B cell (primary cell): ENCODE data around the gene ERICH6. TPM values are rescaled to one million over a fixed set of nuclear protein-coding genes. Genes with fewer than 3 reads are reported as not detected.

Source experiments
- ATAC-seq: fragments of 200-7000 bp; cut with Tn5 transposase; one replicate; pipeline ENCODE4 v1.10.0; 2021; ENCODE audit warnings: low read depth, mild to moderate bottlenecking, moderate number of reproducible peaks, moderate library complexity
- CTCF ChIA-PET: fragments of 350-600 bp; sonication (Branson Sonifier 250); formaldehyde crosslinking; loops from one replicate; lab custom pipeline; 2021; ENCODE audit warnings: antibody characterized with exemption, inconsistent platforms; lab: Charles Lee
- POLR2A ChIA-PET: fragments of 350-600 bp; sonication (Branson Sonifier 250); formaldehyde crosslinking; loops from one replicate; lab custom pipeline; 2021; ENCODE audit warnings: antibody characterized with exemption; lab: Charles Lee
- DNase-seq: peaks from one replicate; pipeline ENCODE4 v3.0.0; 2013
- H2AFZ ChIP-seq: 2 replicates; pipeline ENCODE4 v1.6.1; 2012; ENCODE audit warnings: mild to moderate bottlenecking, low read depth, low read length; ENCODE audit not compliant: insufficient read depth, poor library complexity, severe bottlenecking
- H3K27ac ChIP-seq, 2 donors: 1 replicate in 1 of 2; 2 replicates in 1 of 2; pipeline ENCODE4 v1.5.1; 2012 to 2013; ENCODE audit warnings: low read length in 2 of 2, mild to moderate bottlenecking in 2 of 2, moderate library complexity in 1 of 2
- H3K27me3 ChIP-seq, 4 experiments: fragments of 200-600 bp in 1 of 4; sonication (generic) in 1 of 4; replicated peaks in 1 of 4; 1 replicate in 2 of 4; 2 replicates in 2 of 4; pipeline versions ENCODE4 v1.6.1 to v1.7.0; 2013 to 2016; ENCODE audit warnings: low read length in 3 of 4, mild to moderate bottlenecking in 2 of 4, mixed read lengths in 1 of 4, moderate library complexity in 1 of 4; ENCODE audit not compliant: insufficient read depth in 4 of 4, control insufficient read depth in 3 of 4; ENCODE audit errors: control extremely low read depth in 1 of 4
- H3K36me3 ChIP-seq, 2 experiments: replicated peaks in 1 of 2; 1 replicate in 1 of 2; 2 replicates in 1 of 2; pipeline versions ENCODE4 v1.6.1 to v1.7.1; 2013; ENCODE audit warnings: low read length in 1 of 2; ENCODE audit not compliant: insufficient read depth in 2 of 2, control insufficient read depth in 1 of 2; ENCODE audit errors: control extremely low read depth in 1 of 2, extremely low read depth in 1 of 2
- H3K4me1 ChIP-seq, 2 donors: fragments of 200-600 bp in 1 of 2; sonication (generic) in 1 of 2; 1 replicate in 1 of 2; 2 replicates in 1 of 2; pipeline versions ENCODE4 v1.5.1 to v1.6.1; 2013 to 2017; ENCODE audit warnings: low read length in 2 of 2; ENCODE audit not compliant: control insufficient read depth in 2 of 2, insufficient read depth in 2 of 2
- H3K4me2 ChIP-seq: replicated peaks from 2 replicates; pipeline ENCODE3; 2012; ENCODE audit warnings: mild to moderate bottlenecking, low read depth, low read length; ENCODE audit not compliant: poor library complexity, severe bottlenecking
- H3K4me3 ChIP-seq, 5 experiments: fragments of 200-600 bp in 1 of 5; sonication (generic) in 1 of 5; 1 replicate in 3 of 5; 2 replicates in 2 of 5; pipeline versions ENCODE4 v1.5.1 to v1.7.0; 2011 to 2016; ENCODE audit warnings: low read length in 4 of 5, mild to moderate bottlenecking in 4 of 5, low read depth in 2 of 5, control low read depth in 1 of 5, moderate library complexity in 1 of 5; ENCODE audit not compliant: insufficient read depth in 1 of 5; ENCODE audit errors: control extremely low read depth in 1 of 5, extremely low read depth in 1 of 5
- H3K79me2 ChIP-seq: fragments of 200-600 bp; sonication (generic); one replicate; pipeline ENCODE4 v1.6.0; 2016; ENCODE audit warnings: low read length; ENCODE audit not compliant: control insufficient read depth, insufficient read depth
- H3K9ac ChIP-seq: fragments of 200-600 bp; sonication (generic); 2 replicates; pipeline ENCODE4 v1.6.1; 2017; ENCODE audit warnings: mild to moderate bottlenecking, low read length, moderate library complexity
- H3K9me3 ChIP-seq, 3 donors: one replicate each; pipeline versions ENCODE4 v1.6.1 to v1.7.1; 2013; ENCODE audit warnings: low read length in 2 of 3; ENCODE audit not compliant: control insufficient read depth in 2 of 3, insufficient read depth in 1 of 3; ENCODE audit errors: control extremely low read depth in 1 of 3
- H4K20me1 ChIP-seq: 2 replicates; pipeline ENCODE4 v1.6.0; 2012; ENCODE audit warnings: mild to moderate bottlenecking, low read length; ENCODE audit not compliant: insufficient read depth, control insufficient read depth, poor library complexity, severe bottlenecking
- H3K27ac Mint-ChIP-seq: one replicate; pipeline ENCODE4 v1.8.0; 2021; ENCODE audit warnings: mixed read lengths
- H3K27me3 Mint-ChIP-seq: one replicate; pipeline ENCODE4 v1.8.0; 2021; ENCODE audit warnings: mixed read lengths
- H3K4me1 Mint-ChIP-seq: one replicate; pipeline ENCODE4 v1.8.0; 2021; ENCODE audit warnings: mixed read lengths
- H3K4me3 Mint-ChIP-seq: one replicate; pipeline ENCODE4 v1.8.0; 2021; ENCODE audit warnings: mixed read lengths
- H3K9me3 Mint-ChIP-seq: one replicate; pipeline ENCODE4 v1.8.0; 2022; ENCODE audit warnings: mixed read lengths; ENCODE audit not compliant: insufficient read depth
- EZH2 ChIP-seq: IDR thresholded peaks from 2 replicates; pipeline ENCODE4 v1.6.1; 2012; ENCODE audit warnings: borderline replicate concordance, low read depth, mild to moderate bottlenecking, moderate library complexity, low read length; ENCODE audit not compliant: insufficient read depth, poor library complexity, severe bottlenecking
- WGBS: methylation state at CpG from one replicate; pipeline ENCODE4 v1.1.5; 2013; ENCODE audit warnings: missing lambda C conversion rate; ENCODE audit not compliant: insufficient coverage; 5-methylcytosine and 5-hydroxymethylcytosine counted together
- intact Hi-C: fragments of 100-400 bp; cut with micrococcal nuclease; formaldehyde crosslinking; loops from one replicate; pipeline ENCODE4 v1.10.0; 2022
- polyA plus RNA-seq: library from polyadenylated mRNA; depleted of rRNA; stranded (reverse); fragments of >200 nt; gene quantifications from 2 replicates; pipeline ENCODE4 v1.2.3, GENCODE V29; 2012
- total RNA-seq, 2 donors: library from RNA; stranded (reverse); fragments of 120-200 nt in 1 of 2; gene quantifications; 1 replicate in 1 of 2; 2 replicates in 1 of 2; pipeline versions ENCODE4 v1.2.3 to v1.2.4, GENCODE V29; 2013 to 2022
- TF ChIP-seq, protein P1 (sequence below): fragments of 200-600 bp; IDR thresholded peaks from one replicate; pipeline ENCODE4 v1.8.0; 2022; ENCODE audit warnings: antibody characterized with exemption, mild to moderate bottlenecking

Gene ERICH6
- total and polyA plus RNA-seq, 2 donors (not counting 1 experiment from before 2014, with no cell fraction given), result 0.44 TPM; not detected in 1

DNA sequence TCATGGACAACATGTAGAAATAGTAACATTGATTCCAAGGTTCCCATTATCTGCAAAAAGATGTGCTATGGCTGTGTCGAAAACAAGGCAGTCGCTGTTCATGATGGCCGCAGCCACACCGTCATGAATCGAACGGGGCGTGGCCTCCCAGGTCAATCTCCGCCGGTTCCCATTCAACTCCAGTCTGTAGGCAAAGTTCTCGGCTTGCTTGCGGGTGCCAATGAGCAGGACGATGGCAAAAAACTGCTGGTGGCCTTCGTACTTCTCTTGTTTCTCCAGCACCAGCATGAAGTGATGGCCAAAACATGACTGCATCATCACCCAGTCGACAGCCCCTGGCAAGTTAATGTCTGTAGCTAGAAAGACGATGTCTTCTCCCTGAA lies 38.4 kb upstream of the ERICH6 start:
- Histone ChIP-seq H3K9ac (no peak overlapping the region), H3K27ac (no peak overlapping the region), H3K36me3 (peaks cover 0 to 15% of the 10 kb centered on the region in 2 experiments), H3K9me3 (no peaks in the 10 kb centered on the region), H4K20me1 (peaks cover 67% of the 10 kb centered on the region), H3K27me3 (no peaks in the 10 kb centered on the region), H3K79me2 (peaks cover 47% of the 10 kb centered on the region), H3K4me2 (no peak overlapping the region), H3K4me3 (no peak overlapping the region), H3K4me1 (peaks cover 61 to 65% of the 10 kb centered on the region in 2 donors), H2AFZ (no peak overlapping the region)
- ChIA-PET CTCF (no interaction called here), POLR2A (no interaction called here)
- WGBS, result 97% methylated on average over 15 of the region's 15 CpGs
- DNase-seq, result no peak
- Mint-ChIP-seq H3K27me3 (no peaks in the 10 kb centered on the region), H3K4me1 (peaks cover 92% of the 10 kb centered on the region), H3K9me3 (no peaks in the 10 kb centered on the region), H3K27ac (peak overlapping the region; percentile 47), H3K4me3 (peak overlapping the region; percentile 35)
- intact Hi-C loops, result no loop called here
- no peak for TF ChIP-seq EZH2
- TF ChIP-seq, protein P1, sequence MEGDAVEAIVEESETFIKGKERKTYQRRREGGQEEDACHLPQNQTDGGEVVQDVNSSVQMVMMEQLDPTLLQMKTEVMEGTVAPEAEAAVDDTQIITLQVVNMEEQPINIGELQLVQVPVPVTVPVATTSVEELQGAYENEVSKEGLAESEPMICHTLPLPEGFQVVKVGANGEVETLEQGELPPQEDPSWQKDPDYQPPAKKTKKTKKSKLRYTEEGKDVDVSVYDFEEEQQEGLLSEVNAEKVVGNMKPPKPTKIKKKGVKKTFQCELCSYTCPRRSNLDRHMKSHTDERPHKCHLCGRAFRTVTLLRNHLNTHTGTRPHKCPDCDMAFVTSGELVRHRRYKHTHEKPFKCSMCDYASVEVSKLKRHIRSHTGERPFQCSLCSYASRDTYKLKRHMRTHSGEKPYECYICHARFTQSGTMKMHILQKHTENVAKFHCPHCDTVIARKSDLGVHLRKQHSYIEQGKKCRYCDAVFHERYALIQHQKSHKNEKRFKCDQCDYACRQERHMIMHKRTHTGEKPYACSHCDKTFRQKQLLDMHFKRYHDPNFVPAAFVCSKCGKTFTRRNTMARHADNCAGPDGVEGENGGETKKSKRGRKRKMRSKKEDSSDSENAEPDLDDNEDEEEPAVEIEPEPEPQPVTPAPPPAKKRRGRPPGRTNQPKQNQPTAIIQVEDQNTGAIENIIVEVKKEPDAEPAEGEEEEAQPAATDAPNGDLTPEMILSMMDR, result no peak
- no peak for ATAC-seq

DNA sequence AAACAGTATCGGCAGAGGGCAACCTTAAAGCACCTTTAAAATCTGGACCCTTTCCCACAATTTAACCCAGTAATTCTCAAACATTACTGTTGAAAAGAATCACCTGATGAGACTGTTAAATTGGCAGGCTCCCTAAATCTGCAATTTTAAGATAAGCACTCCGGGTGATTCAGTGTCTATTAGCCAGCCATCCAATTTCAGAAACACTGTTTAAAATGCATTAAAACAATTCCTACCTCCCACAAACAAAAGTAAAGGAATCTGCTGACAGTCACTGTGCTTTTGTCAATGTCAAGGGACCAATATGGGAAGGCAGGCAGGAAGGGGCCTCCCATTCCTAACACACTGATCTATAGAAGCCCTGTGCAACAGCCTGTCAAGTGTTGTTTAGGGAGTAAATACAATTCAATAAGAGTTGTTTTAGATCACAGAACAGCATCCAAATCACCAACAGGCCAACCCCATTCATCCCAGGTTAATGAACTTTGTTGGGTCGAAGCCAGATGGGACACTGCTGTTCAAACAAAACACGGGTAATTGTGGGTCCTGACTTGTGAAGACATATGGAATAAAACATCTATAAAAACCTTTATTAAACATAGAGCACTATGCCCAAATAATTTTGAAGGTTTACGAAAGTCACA lies 37.9 kb upstream of the ERICH6 start:
- no peak overlapping the region for H3K9ac ChIP-seq
- peaks cover 47% of the 10 kb centered on the region for H3K79me2 ChIP-seq
- peaks cover 0 to 15% of the 10 kb centered on the region in 2 experiments for H3K36me3 ChIP-seq
- TF ChIP-seq, protein P1, result no peak
- TF ChIP-seq EZH2, result no peak
- no peaks in the 10 kb centered on the region for H3K9me3 ChIP-seq
- intact Hi-C loops, result no loop called here
- Mint-ChIP-seq H3K27ac (peak overlapping the region; percentile 47), H3K4me3 (no peak overlapping the region), H3K9me3 (no peaks in the 10 kb centered on the region), H3K4me1 (peaks cover 89% of the 10 kb centered on the region), H3K27me3 (no peaks in the 10 kb centered on the region)
- no peaks in the 10 kb centered on the region for H3K27me3 ChIP-seq
- ATAC-seq, result no peak
- no CpG with 5 or more reads among the region's 5 CpGs for WGBS
- peaks cover 62% of the 10 kb centered on the region for H4K20me1 ChIP-seq
- H3K27ac ChIP-seq, result no peak overlapping the region
- H2AFZ ChIP-seq, result no peak overlapping the region
- peaks cover 57 to 63% of the 10 kb centered on the region in 2 donors for H3K4me1 ChIP-seq
- no peak overlapping the region for H3K4me2 ChIP-seq
- CTCF ChIA-PET, result no interaction called here
- DNase-seq, result no peak
- no peak overlapping the region for H3K4me3 ChIP-seq
- POLR2A ChIA-PET, result no interaction called here
